ENCODE measurements around the gene HP1BP3. TPM values are rescaled to one million over a fixed set of nuclear protein-coding genes. Genes with fewer than 3 reads are reported as not detected.

HP1BP3 gene, protein sequence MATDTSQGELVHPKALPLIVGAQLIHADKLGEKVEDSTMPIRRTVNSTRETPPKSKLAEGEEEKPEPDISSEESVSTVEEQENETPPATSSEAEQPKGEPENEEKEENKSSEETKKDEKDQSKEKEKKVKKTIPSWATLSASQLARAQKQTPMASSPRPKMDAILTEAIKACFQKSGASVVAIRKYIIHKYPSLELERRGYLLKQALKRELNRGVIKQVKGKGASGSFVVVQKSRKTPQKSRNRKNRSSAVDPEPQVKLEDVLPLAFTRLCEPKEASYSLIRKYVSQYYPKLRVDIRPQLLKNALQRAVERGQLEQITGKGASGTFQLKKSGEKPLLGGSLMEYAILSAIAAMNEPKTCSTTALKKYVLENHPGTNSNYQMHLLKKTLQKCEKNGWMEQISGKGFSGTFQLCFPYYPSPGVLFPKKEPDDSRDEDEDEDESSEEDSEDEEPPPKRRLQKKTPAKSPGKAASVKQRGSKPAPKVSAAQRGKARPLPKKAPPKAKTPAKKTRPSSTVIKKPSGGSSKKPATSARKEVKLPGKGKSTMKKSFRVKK
- 251 and 271 TPM in 2 replicates for total RNA-seq (2021)
- percentile 97 among the genes with signal in this experiment for Bru-seq, nascent RNA
- percentile 97 among the genes with signal in this experiment for BruChase-seq, experiment 1, labeled RNA remaining after a 2-hour chase
- BruChase-seq, experiment 2, labeled RNA remaining after a 6-hour chase = percentile 96 among the genes with signal in this experiment
- long read RNA-seq, full-length matches to known transcripts = 6 of 199 reads
- long read RNA-seq, partial matches to known transcripts = 76 of 199 reads
- long read RNA-seq, other reads (novel, unspliced or antisense) = 117 of 199 reads

DNA sequence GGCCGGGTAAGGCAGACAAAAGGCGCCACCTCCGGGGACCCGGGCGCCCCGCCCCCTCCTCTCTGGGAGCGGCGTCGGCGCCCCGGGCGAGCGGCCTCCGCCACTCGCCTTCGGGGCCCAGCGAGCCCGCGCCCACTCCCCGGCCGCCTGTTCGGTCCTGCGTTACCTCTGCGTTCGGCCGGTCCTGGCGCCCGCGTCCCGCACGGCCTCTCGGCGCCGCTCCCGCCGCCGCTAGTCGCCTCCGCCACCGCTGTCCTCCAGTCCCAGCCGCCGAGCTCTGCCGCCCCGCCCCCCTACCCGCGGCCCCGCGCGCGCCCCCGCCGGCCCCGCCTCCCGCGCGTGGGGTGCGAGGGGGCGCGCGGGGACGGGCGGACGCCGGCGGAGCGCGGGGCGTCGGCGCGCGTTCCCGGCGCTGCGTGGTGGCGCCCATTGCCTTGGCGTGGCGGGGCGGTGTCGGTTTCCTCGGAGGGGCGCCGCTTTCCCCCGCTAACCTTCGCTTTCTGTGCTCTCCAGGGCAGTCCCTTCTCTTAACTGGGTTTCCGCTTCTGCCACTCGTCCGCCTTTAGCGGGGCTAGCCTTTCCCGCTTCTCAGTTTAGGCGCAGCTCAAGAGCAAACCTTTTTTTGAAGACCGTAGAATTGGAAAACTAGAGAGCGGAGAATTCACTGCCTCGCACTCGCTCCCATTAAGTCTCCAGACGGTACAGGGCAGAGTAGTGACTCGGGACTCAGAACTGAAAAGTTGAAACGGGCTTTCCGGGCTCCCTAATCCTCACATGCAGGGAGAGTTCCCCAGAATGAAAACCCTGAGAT, at the start of gene HP1BP3:
Gene HP1BP3 (minus strand): TSS at position 279 of the 811 bp plus-strand sequence. CDS start 6,867 bp downstream, outside the sequence.
- intact Hi-C loops (cut with micrococcal nuclease; ENCODE audit: unreplicated experiment) = loop anchor here (10.0 kb wide), 1 partner anchor 388 kb away; the partner anchor contains the start of gene EIF4G3
- H3K4me3 ChIP-seq = peak within 1 kb of the TSS; percentile 98
- no peaks in the 10 kb centered on the region for H3K9me3 ChIP-seq (ENCODE audit: insufficient read depth, low read depth)
- ChIA-PET POLR2A (ENCODE audit: unreplicated experiment) (interaction anchor here (0.5 to 0.7 kb wide), 11 partner anchors 10 to 1778 kb away, joined by 3 to 19 read pairs (median 4); no protein-coding TSS in a partner anchor), CTCF (interaction anchor here (0.6 kb wide), 1 partner anchor 55 kb away, joined by 5 read pairs; no protein-coding TSS in a partner anchor)
- peak within 1 kb of the TSS; percentile 71 for H2AFZ ChIP-seq
- H3K4me2 ChIP-seq = peak within 1 kb of the TSS; percentile 93
- peaks cover 11% of the 10 kb centered on the region for H3F3A ChIP-seq (ENCODE audit: insufficient read depth, low read depth)
- H3K4me1 ChIP-seq (replicated peaks; ENCODE audit: insufficient read depth) = peaks cover 19% of the 10 kb centered on the region; the same call in 1 of the 2 replicates
- peak within 1 kb of the TSS; percentile 69 for H3K27ac ChIP-seq
- no peaks in the 10 kb centered on the region for H3K27me3 ChIP-seq (ENCODE audit: insufficient read depth, low read depth)
- TF ChIP-seq EZH2 (IDR thresholded peaks at IDR 0.05; ENCODE audit: low read depth) (no peak), CTCF (conservative IDR thresholded peaks at IDR 0.05) (no peak)
- BruUV-seq (replicated peaks) = TSS peak; percentile 95
- peaks cover 42% of the 10 kb centered on the region for H3K79me2 ChIP-seq (ENCODE audit: low read depth)
- no peaks in the 10 kb centered on the region for H3K36me3 ChIP-seq (ENCODE audit: low read depth)
- no peaks in the 10 kb centered on the region for H3K9me2 ChIP-seq (ENCODE audit: insufficient read depth)
- peaks cover 32% of the 10 kb centered on the region for H4K20me1 ChIP-seq (ENCODE audit: insufficient read depth)
- DNase-seq = peak in 1 of 2 experiments; percentile 78

GRCh38 chr1:20836230-20836629, 49.1 kb upstream of the HP1BP3 start:
- Histone ChIP-seq H3K9me3 (ENCODE audit: insufficient read depth, low read depth) (no peaks in the 10 kb centered on the region), H3K4me3 (no peak overlapping the region), H3K27me3 (ENCODE audit: insufficient read depth, low read depth) (no peaks in the 10 kb centered on the region), H3K27ac (no peak overlapping the region), H3K36me3 (ENCODE audit: low read depth) (no peaks in the 10 kb centered on the region), H3K9me2 (ENCODE audit: insufficient read depth) (no peaks in the 10 kb centered on the region), H2AFZ (no peak overlapping the region), H3F3A (ENCODE audit: insufficient read depth, low read depth) (no peaks in the 10 kb centered on the region), H3K4me2 (no peak overlapping the region), H4K20me1 (ENCODE audit: insufficient read depth) (no peaks in the 10 kb centered on the region), H3K4me1 (replicated peaks; ENCODE audit: insufficient read depth) (no peaks in the 10 kb centered on the region), H3K79me2 (ENCODE audit: low read depth) (no peaks in the 10 kb centered on the region)
- intact Hi-C loops (cut with micrococcal nuclease; ENCODE audit: unreplicated experiment) = no loop called here
- no TSS peak for BruUV-seq (replicated peaks)
- ChIA-PET CTCF (no interaction called here), POLR2A (ENCODE audit: unreplicated experiment) (no interaction called here)
- TF ChIP-seq CTCF (conservative IDR thresholded peaks at IDR 0.05) (no peak), EZH2 (IDR thresholded peaks at IDR 0.05; ENCODE audit: low read depth) (no peak)
- DNase-seq = no peak

- Histone ChIP-seq H3K9me3 (ENCODE audit: insufficient read depth, low read depth) (no peaks in the 10 kb centered on the region), H3F3A (ENCODE audit: insufficient read depth, low read depth) (no peaks in the 10 kb centered on the region), H3K27ac (no peak overlapping the region), H3K27me3 (ENCODE audit: insufficient read depth, low read depth) (no peaks in the 10 kb centered on the region), H3K4me1 (replicated peaks; ENCODE audit: insufficient read depth) (no peaks in the 10 kb centered on the region), H4K20me1 (ENCODE audit: insufficient read depth) (no peaks in the 10 kb centered on the region), H3K36me3 (ENCODE audit: low read depth) (no peaks in the 10 kb centered on the region), H3K79me2 (ENCODE audit: low read depth) (no peaks in the 10 kb centered on the region), H2AFZ (no peak overlapping the region), H3K9me2 (ENCODE audit: insufficient read depth) (no peaks in the 10 kb centered on the region), H3K4me2 (no peak overlapping the region), H3K4me3 (no peak overlapping the region)
- BruUV-seq (replicated peaks) = no TSS peak
- TF ChIP-seq CTCF (conservative IDR thresholded peaks at IDR 0.05) = no peak
- TF ChIP-seq EZH2 (IDR thresholded peaks at IDR 0.05; ENCODE audit: low read depth) = no peak
- no peak for DNase-seq
- CTCF ChIA-PET = no interaction called here
- POLR2A ChIA-PET (ENCODE audit: unreplicated experiment) = no interaction called here
- intact Hi-C loops (cut with micrococcal nuclease; ENCODE audit: unreplicated experiment) = no loop called here
Observed at GRCh38 chr1:20834780-20835179, 47.7 kb upstream of the HP1BP3 start.

Measured in PC-9 (cell line).